NCI-H2081 treated with DMSO at 0.1 percent for 48 hours (cell line): ENCODE results near the gene DRC3.
A peak's percentile ranks its signal among the peaks of the same experiment; 100 is the strongest.

Experiments used
- DNase-seq: peaks from one replicate; lab custom pipeline; 2025; lab: John Stamatoyannopoulos, UW

DRC3 gene

DNA sequence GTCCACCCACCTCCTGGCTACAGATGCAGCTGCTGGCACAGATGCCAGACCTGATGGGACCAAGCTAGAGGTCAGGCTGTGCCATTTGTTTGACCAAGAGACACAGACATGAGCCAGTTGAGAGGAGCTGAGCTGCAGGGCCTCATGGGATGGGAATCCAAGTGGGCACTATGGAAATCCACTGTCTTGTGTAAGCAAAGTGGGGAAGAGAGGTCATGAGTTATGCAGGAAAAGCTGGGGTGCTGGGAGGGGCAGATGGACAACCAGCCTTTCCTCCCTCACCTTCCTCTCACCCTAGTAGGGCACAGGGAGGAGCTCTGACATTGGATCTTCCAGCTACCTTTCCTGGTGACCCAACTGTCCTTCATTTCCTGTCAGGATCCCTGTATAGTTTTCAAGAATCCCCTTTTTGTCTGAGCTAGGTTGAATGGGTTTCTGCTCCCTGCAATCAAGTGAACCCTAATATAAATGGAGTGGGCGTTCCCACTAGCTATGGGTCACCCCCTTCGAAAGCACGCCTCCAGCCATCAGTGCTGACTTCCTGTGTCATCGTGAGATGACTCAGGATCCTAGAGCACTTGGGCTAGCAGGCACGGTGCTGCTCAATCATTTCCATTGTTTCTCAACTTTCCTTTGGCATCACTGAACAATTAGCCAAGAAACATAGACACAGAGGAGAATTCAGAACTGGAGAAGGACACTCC is 52.7 kb downstream of the DRC3 start:
- no peak for DNase-seq

DNA sequence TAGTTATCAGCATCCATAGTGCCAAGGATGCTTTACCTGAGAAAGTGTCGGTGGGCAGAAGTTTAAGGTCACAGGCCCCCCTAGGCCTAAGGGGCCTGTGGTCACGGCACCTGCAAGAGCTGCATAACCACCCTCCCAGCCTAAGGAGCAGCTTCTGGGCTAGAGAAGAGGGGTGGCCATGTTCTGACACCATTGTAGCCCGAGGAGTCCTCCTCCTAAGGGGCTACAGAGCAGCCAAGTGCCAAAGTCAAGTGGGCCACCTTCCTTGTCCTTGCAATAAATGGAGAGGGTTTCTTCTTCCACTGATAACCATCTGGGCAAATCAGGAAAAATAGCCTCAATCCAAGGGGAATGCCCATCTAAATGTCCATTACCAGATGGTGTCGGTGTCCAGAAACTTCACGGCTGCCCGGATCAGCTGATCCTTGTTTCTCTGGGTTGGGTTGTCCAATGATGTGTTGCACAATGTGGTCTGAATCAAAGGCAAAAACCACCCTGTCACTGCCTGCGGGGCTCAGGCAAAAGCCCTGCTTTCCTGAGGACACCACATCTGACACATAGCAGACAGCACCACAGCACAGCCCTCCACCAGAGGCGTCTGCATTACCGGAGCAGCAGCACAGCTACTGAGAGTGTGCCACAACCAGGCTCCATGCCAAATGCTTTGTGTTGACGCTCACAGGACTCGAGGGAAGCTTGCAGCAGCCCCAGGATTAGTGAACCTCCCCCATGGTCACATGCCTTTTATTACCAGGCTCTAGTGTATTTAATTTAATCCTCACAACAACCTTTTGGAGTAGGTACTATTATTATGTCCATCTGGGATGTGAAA is 53.5 kb downstream of the DRC3 start:
- DNase-seq = no peak

DNA sequence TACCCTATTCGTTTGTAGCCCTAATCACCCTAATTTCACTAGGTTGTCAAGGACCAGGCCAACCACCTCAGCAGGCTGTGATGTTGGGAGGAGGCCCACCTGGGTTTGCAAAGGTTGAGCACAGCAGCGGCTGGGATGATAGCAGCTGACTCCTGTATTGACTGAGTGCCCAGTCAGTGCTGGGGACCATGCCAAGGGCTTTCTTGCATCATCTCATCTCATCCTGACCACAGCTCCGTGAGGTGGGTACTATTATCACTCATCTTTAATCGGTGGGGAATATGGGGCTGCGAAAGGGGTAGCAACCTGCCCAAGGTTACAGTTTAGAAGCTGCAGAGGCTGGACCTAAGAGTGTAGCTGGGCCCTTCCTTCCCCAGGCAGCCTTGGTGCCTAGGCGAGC is 54.6 kb downstream of the DRC3 start:
- DNase-seq = no peak

GRCh38 chr17:18028114-18028951 is 55.7 kb downstream of the DRC3 start:
- no peak for DNase-seq

DNA sequence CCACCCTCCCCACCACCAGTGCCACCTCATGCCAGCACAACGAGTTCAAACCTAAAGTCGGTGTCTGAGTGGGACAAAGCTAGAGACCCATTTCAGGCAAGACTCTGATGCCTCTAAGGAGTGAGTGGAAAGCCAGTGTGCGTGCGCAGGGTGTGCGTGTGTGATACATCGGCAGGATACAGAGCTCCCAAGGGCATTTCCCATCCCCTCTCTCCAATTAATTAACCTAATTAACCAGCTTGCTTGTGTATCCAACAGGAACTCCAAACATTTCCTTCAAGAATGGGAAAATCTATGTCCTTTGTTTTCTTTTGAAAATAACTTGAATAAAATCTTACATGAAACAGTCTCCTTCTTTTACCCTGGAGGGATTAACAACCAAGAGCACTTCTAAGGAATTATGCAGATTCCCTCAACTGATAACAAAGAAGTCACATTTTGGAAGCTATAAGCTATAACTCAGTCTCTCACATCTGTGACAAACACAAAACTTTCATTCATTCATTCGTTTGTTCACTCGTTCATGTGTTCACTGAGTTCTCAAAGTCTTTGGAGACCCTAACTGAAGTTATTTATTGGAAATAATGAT is 56.4 kb downstream of the DRC3 start:
- no peak for DNase-seq

- DNase-seq = no peak
Measured at GRCh38 chr17:18031955-18032354, 59.3 kb downstream of the DRC3 start.

GRCh38 chr17:18033442-18034099 is 60.9 kb downstream of the DRC3 start:
- DNase-seq = peak; percentile 22

GRCh38 chr17:18035704-18036103 is 63.0 kb downstream of the DRC3 start:
- DNase-seq = no peak

- DNase-seq = no peak
Measured at GRCh38 chr17:18037486-18037885, 64.8 kb downstream of the DRC3 start.

DNA sequence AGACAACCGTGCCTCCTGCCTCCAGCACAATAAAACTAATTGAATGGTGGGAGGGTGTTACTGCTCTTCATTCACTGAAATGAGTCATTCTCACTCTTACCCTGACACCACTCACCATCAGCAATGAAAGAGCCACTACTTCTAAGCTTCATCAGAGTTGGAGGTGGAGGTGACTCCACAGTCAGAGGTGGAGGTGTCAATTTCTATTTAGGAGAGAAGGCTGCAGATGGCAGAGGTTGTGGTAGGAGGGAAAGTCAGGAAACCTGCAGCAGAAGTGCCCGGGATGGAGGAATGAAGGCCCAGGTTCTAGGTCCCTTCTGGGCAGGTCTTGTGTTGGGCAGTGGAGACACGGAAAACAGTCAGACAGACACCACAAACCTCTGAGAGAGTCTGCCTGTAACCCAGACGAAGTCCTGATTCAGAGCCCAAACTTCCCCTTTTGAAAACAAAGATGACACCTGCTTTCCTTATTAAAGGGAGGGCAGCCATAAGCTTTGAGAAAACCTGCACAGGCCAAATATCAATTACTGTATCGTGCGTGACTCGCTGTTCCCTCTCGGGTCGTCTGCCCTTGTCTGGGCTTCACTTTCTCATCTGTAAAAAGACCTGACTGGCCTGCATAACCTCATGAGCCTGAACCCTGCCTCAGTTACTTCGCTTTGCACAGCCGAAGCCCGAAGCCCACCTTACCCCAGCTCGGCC is 65.6 kb downstream of the DRC3 start:
- DNase-seq = no peak

- peak; percentile 80 for DNase-seq
Measured at GRCh38 chr17:18038861-18039534, 66.3 kb downstream of the DRC3 start, which contains the start of the genes ATPAF2 and GID4. ATPAF2 (minus strand) TSS chr17:18039168; CDS start chr17:18039013, 155 bp downstream. GID4 (plus strand) TSS chr17:18039408; CDS start chr17:18039465, 57 bp downstream.

DNA sequence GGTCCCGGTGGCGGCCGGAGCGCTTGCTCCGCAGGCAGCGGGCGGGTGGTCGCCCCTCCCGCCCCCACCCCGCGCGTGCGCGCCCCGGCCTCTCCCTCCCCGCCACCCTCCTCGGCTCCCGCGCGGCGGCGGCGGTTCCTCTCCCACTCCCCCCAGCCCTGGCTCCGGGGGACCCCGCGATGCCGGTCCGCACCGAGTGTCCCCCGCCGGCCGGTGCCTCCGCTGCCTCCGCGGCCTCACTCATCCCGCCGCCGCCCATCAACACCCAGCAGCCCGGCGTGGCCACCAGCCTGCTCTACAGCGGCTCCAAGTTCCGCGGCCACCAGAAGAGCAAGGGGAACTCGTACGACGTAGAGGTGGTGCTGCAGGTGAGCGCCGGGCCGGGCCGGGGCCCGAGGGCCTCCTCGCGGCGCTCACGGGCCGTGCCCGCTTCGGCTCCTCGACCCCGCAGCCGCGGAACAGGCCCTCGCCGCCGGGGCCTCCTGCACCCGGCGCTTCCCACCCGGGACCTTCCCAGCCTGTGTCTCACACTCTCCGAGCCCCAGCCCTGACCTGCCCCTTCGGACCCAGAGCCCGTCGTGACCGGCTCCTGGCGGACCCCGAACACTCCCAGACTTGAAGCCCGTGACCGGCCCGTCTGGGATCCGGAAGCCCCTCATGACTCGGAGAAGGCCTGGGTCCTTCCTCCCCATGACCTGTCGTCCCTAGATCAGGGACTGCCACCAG is 67.0 kb downstream of the DRC3 start:
- DNase-seq = no peak

GRCh38 chr17:18040261-18040858 is 67.7 kb downstream of the DRC3 start:
- DNase-seq = no peak

DNA sequence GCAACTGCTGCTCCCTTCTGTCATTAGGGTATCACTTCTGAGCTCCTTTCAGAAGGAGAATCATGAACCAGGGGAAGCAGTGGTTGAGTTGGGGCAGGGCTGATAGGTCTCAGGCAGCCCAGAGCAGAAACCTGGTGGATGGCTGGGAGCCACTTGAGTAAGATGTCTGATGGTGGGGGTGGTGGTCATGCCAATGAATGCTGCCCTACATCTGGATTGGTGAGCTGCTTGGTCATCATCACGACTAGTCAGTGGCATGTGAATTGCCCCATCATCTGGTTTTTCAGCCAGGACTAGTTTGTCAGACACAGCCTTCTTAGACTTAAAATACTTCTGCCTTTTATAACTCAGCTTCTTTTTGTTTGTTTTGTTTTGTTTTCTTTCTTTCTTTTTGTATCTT is 69.1 kb downstream of the DRC3 start:
- DNase-seq = no peak

- no peak for DNase-seq
Measured at GRCh38 chr17:18042983-18043382, 70.3 kb downstream of the DRC3 start.

DNA sequence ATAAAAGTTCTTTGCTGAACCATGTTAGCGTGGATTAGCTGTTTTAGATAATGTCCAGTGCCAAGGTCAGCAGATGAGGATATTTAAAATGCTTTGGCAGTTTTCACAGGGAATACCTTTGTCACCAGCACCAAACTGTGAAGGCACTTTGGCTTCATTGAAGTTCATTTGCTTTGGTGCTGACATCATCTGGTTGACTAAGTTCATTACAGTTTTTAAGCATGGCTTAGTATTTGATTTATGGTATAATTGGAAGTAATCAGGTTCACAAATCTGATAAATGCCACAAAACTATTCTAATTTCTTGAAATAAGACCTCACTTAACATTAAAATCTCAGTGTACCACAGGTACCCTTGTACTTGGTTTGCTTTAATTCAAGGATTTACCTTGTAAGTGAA is 70.8 kb downstream of the DRC3 start:
- no peak for DNase-seq

GRCh38 chr17:18044609-18045008 is 71.9 kb downstream of the DRC3 start:
- DNase-seq = no peak

DNA sequence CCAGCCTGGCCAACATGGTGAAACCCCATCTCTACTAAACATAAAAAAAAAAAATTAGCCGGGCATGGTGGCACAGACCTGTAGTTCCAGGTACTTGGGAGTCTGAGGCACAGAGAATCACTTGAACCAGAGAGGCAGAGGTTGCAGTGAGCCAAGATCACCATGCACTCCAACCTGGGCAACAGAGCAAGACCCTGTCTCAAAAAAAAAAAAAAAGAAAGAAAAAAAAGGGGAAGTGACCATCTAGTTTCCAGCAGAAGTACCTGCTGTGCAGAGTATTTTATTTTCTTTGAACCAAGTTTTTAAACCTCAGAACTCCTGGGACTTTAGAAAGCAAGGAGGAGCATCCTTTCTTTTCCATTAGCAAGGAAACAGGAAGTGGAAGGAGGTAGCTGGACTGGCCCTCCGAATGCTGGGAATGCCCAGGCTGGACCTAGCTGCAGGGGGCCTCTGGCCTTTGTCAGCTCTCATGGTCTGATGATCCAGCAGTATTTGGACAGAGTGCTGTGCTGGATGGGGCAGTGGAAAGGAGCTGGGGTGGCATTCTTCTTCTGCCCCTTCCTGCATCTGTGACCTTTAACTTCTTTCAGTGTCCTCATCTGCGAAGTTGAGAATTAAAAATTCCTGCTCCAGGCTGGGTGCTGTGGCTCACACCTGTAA is 73.2 kb downstream of the DRC3 start:
- DNase-seq = no peak

DNA sequence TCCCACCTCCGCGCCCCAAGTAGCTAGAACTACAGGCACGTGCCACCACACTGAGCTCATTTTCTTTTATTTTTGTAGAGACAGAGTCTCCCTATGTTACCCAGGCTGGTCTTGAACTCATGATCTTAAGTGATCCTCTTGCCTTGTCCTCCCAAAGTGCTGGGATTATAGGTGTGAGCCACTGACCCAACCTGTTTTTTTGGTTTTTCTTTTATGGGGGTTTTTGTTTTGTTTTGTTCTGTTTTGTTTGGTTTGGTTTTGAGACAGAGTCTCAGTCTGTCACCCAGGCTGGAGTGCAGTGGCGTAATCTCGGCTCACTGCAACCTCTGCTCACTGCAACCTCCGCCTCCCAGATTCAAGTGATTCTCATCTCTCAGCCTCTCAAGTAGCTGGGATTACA is 82.9 kb downstream of the DRC3 start:
- no peak for DNase-seq
